ENCODE data around the gene PHF21B.

Gene PHF21B

GRCh38 chr22:44878483-44879300 is 131.1 kb downstream of the PHF21B start:
- Histone ChIP-seq H2BK15ac (ENCODE audit: low read depth, poor library complexity, severe bottlenecking) (no peak overlapping the region), H3K4me3 (ENCODE audit: insufficient read depth in 1 of 2, low read depth in 1 of 2, low read length in 2 of 2) (no peak overlapping the region), H3K4ac (ENCODE audit: low read depth in 1 of 2, low read length in 2 of 2) (no peak overlapping the region), H2AFZ (ENCODE audit: low read depth, low read length) (no peak overlapping the region), H3K4me2 (ENCODE audit: low read length, poor library complexity, severe bottlenecking) (no peak overlapping the region), H3K18ac (ENCODE audit: low read depth in 1 of 2, low read length in 2 of 2) (no peak overlapping the region), H2AK5ac (ENCODE audit: low read length, severe bottlenecking) (no peak overlapping the region), H2BK120ac (ENCODE audit: low read depth, low read length) (no peak overlapping the region), H3K4me1 (ENCODE audit: control insufficient read depth, insufficient read depth, low read depth, low read length) (peaks cover 1% of the 10 kb centered on the region), H3K9me3 (ENCODE audit: control insufficient read depth, low read length) (no peaks in the 10 kb centered on the region), H3K36me3 (ENCODE audit: control insufficient read depth in 1 of 2, insufficient read depth in 2 of 2, low read depth in 1 of 2, low read length in 2 of 2) (no peaks in the 10 kb centered on the region), H3K14ac (ENCODE audit: low read length in 2 of 2) (peak overlapping the region in 1 of 2 experiments; percentile 22), H3K79me1 (replicated peaks; ENCODE audit: low read length, poor library complexity, severe bottlenecking) (no peaks in the 10 kb centered on the region), H3K9ac (ENCODE audit: low read length) (no peak overlapping the region), H2BK5ac (ENCODE audit: low read depth, low read length, poor library complexity, severe bottlenecking) (no peak overlapping the region), H4K8ac (ENCODE audit: low read length) (no peak overlapping the region), H2BK12ac (ENCODE audit: low read length in 2 of 2) (no peak overlapping the region), H3K27me3 (ENCODE audit: control insufficient read depth in 1 of 2, insufficient read depth in 1 of 2, low read length in 2 of 2) (no peaks in the 10 kb centered on the region), H3K23ac (ENCODE audit: low read length in 2 of 2) (no peak overlapping the region), H4K91ac (ENCODE audit: low read length) (no peak overlapping the region), H3K27ac (ENCODE audit: low read length, poor library complexity, severe bottlenecking) (no peak overlapping the region)
- WGBS, result 87% methylated on average over 14 of the region's 14 CpGs
- DNase-seq, result no peak

GRCh38 chr22:44876921-44877320 is 132.9 kb downstream of the PHF21B start:
- DNase-seq, result no peak
- Histone ChIP-seq H2BK12ac (ENCODE audit: low read length in 2 of 2) (no peak overlapping the region), H4K8ac (ENCODE audit: low read length) (no peak overlapping the region), H4K91ac (ENCODE audit: low read length) (no peak overlapping the region), H2AK5ac (ENCODE audit: low read length, severe bottlenecking) (no peak overlapping the region), H3K27me3 (ENCODE audit: control insufficient read depth in 1 of 2, insufficient read depth in 1 of 2, low read length in 2 of 2) (no peaks in the 10 kb centered on the region), H3K79me1 (replicated peaks; ENCODE audit: low read length, poor library complexity, severe bottlenecking) (no peaks in the 10 kb centered on the region), H3K4ac (ENCODE audit: low read depth in 1 of 2, low read length in 2 of 2) (no peak overlapping the region), H3K18ac (ENCODE audit: low read depth in 1 of 2, low read length in 2 of 2) (no peak overlapping the region), H3K4me2 (ENCODE audit: low read length, poor library complexity, severe bottlenecking) (no peak overlapping the region), H3K9me3 (ENCODE audit: control insufficient read depth, low read length) (peaks cover 1% of the 10 kb centered on the region), H3K14ac (ENCODE audit: low read length in 2 of 2) (no peak overlapping the region), H2BK120ac (ENCODE audit: low read depth, low read length) (no peak overlapping the region), H3K23ac (ENCODE audit: low read length in 2 of 2) (no peak overlapping the region), H2AFZ (ENCODE audit: low read depth, low read length) (no peak overlapping the region), H3K4me3 (ENCODE audit: insufficient read depth in 1 of 2, low read depth in 1 of 2, low read length in 2 of 2) (no peak overlapping the region), H3K36me3 (ENCODE audit: control insufficient read depth in 1 of 2, insufficient read depth in 2 of 2, low read depth in 1 of 2, low read length in 2 of 2) (no peaks in the 10 kb centered on the region), H3K4me1 (ENCODE audit: control insufficient read depth, insufficient read depth, low read depth, low read length) (peaks cover 1% of the 10 kb centered on the region), H2BK15ac (ENCODE audit: low read depth, poor library complexity, severe bottlenecking) (no peak overlapping the region), H3K9ac (ENCODE audit: low read length) (no peak overlapping the region), H2BK5ac (ENCODE audit: low read depth, low read length, poor library complexity, severe bottlenecking) (no peak overlapping the region), H3K27ac (ENCODE audit: low read length, poor library complexity, severe bottlenecking) (no peak overlapping the region)
- 96% methylated on average over 4 of the region's 4 CpGs for WGBS

- Histone ChIP-seq H3K9me3 (ENCODE audit: control insufficient read depth, low read length) (peaks cover 8% of the 10 kb centered on the region), H3K18ac (ENCODE audit: low read depth in 1 of 2, low read length in 2 of 2) (no peak overlapping the region), H3K27me3 (ENCODE audit: control insufficient read depth in 1 of 2, insufficient read depth in 1 of 2, low read length in 2 of 2) (peaks cover 0 to 5% of the 10 kb centered on the region in 2 experiments), H2AK5ac (ENCODE audit: low read length, severe bottlenecking) (no peak overlapping the region), H2BK12ac (ENCODE audit: low read length in 2 of 2) (no peak overlapping the region), H2AFZ (ENCODE audit: low read depth, low read length) (no peak overlapping the region), H3K36me3 (ENCODE audit: control insufficient read depth in 1 of 2, insufficient read depth in 2 of 2, low read depth in 1 of 2, low read length in 2 of 2) (no peaks in the 10 kb centered on the region), H3K4me2 (ENCODE audit: low read length, poor library complexity, severe bottlenecking) (no peak overlapping the region), H3K14ac (ENCODE audit: low read length in 2 of 2) (no peak overlapping the region), H2BK5ac (ENCODE audit: low read depth, low read length, poor library complexity, severe bottlenecking) (no peak overlapping the region), H4K8ac (ENCODE audit: low read length) (no peak overlapping the region), H4K91ac (ENCODE audit: low read length) (no peak overlapping the region), H3K9ac (ENCODE audit: low read length) (no peak overlapping the region), H2BK120ac (ENCODE audit: low read depth, low read length) (no peak overlapping the region), H2BK15ac (ENCODE audit: low read depth, poor library complexity, severe bottlenecking) (no peak overlapping the region), H3K4ac (ENCODE audit: low read depth in 1 of 2, low read length in 2 of 2) (no peak overlapping the region), H3K4me3 (ENCODE audit: insufficient read depth in 1 of 2, low read depth in 1 of 2, low read length in 2 of 2) (no peak overlapping the region), H3K4me1 (ENCODE audit: control insufficient read depth, insufficient read depth, low read depth, low read length) (peaks cover 2% of the 10 kb centered on the region), H3K27ac (ENCODE audit: low read length, poor library complexity, severe bottlenecking) (no peak overlapping the region), H3K23ac (ENCODE audit: low read length in 2 of 2) (no peak overlapping the region), H3K79me1 (replicated peaks; ENCODE audit: low read length, poor library complexity, severe bottlenecking) (no peaks in the 10 kb centered on the region)
- WGBS, result 90% methylated on average over 3 of the region's 3 CpGs
- DNase-seq, result no peak
These were observed 138.0 kb downstream of the PHF21B start for GRCh38 chr22:44871782-44872181.

- Histone ChIP-seq H2BK15ac (ENCODE audit: low read depth, poor library complexity, severe bottlenecking) (no peak overlapping the region), H3K9me3 (ENCODE audit: control insufficient read depth, low read length) (peaks cover 8% of the 10 kb centered on the region), H3K4me3 (ENCODE audit: insufficient read depth in 1 of 2, low read depth in 1 of 2, low read length in 2 of 2) (no peak overlapping the region), H3K79me1 (replicated peaks; ENCODE audit: low read length, poor library complexity, severe bottlenecking) (no peaks in the 10 kb centered on the region), H3K18ac (ENCODE audit: low read depth in 1 of 2, low read length in 2 of 2) (no peak overlapping the region), H2BK12ac (ENCODE audit: low read length in 2 of 2) (no peak overlapping the region), H3K23ac (ENCODE audit: low read length in 2 of 2) (no peak overlapping the region), H3K4me1 (ENCODE audit: control insufficient read depth, insufficient read depth, low read depth, low read length) (peaks cover 2% of the 10 kb centered on the region), H4K91ac (ENCODE audit: low read length) (no peak overlapping the region), H3K27ac (ENCODE audit: low read length, poor library complexity, severe bottlenecking) (no peak overlapping the region), H2BK120ac (ENCODE audit: low read depth, low read length) (no peak overlapping the region), H3K27me3 (ENCODE audit: control insufficient read depth in 1 of 2, insufficient read depth in 1 of 2, low read length in 2 of 2) (peaks cover 0 to 5% of the 10 kb centered on the region in 2 experiments), H3K14ac (ENCODE audit: low read length in 2 of 2) (no peak overlapping the region), H4K8ac (ENCODE audit: low read length) (no peak overlapping the region), H2AK5ac (ENCODE audit: low read length, severe bottlenecking) (no peak overlapping the region), H2BK5ac (ENCODE audit: low read depth, low read length, poor library complexity, severe bottlenecking) (no peak overlapping the region), H2AFZ (ENCODE audit: low read depth, low read length) (no peak overlapping the region), H3K9ac (ENCODE audit: low read length) (no peak overlapping the region), H3K36me3 (ENCODE audit: control insufficient read depth in 1 of 2, insufficient read depth in 2 of 2, low read depth in 1 of 2, low read length in 2 of 2) (no peaks in the 10 kb centered on the region), H3K4me2 (ENCODE audit: low read length, poor library complexity, severe bottlenecking) (no peak overlapping the region), H3K4ac (ENCODE audit: low read depth in 1 of 2, low read length in 2 of 2) (no peak overlapping the region)
- no peak for DNase-seq
- WGBS, result 52% methylated on average over 5 of the region's 5 CpGs
These were observed 139.8 kb downstream of the PHF21B start for GRCh38 chr22:44870021-44870420.

All from mesenchymal stem cell (in vitro differentiated cells and primary cell).